A549 (cell line): ENCODE results near the gene MED13L. TPM values are rescaled to one million over a fixed set of nuclear protein-coding genes. Genes with fewer than 3 reads are reported as not detected.

Experiments
- ATAC-seq, 2 experiments: fragments of 200-7000 bp in 1 of 2; fragments of >200 bp in 1 of 2; cut with Nextera tagmentation in 1 of 2; cut with Tn5 transposase in 1 of 2; 3 replicates each; pipeline versions ENCODE4 v1.8.0 to v1.9.1; 2018 to 2020; ENCODE audit warnings: mild to moderate bottlenecking in 1 of 2, moderate library complexity in 1 of 2
- CTCF ChIA-PET: fragments of 300-600 bp; sonication (Branson Sonifier 250); formaldehyde crosslinking; extraction: SDS; loops from one replicate; lab custom pipeline; 2021; ENCODE audit warnings: antibody characterized with exemption, inconsistent platforms; lab: Yijun Ruan, JAX
- POLR2A ChIA-PET: fragments of 350-600 bp; formaldehyde crosslinking; extraction: SDS; loops from one replicate; lab custom pipeline; 2021; ENCODE audit warnings: antibody characterized with exemption, inconsistent platforms; lab: Yijun Ruan, JAX
- DNase-seq, 2 experiments: peaks; one replicate each; pipeline versions ENCODE4 v3.0.0 to v3.0.0-alpha.2; 2011 to 2016; ENCODE audit warnings: low read depth in 1 of 2, low spot score in 1 of 2
- FAIRE-seq: peaks from 2 replicates; lab custom pipeline; 2011; peaks lifted over from hg19 to GRCh38; lab: Jason Lieb, UNC
- H3K27ac ChIP-seq, 2 experiments: fragments of >200 bp; sonication (Bioruptor Twin); formaldehyde crosslinking; 3 replicates each; pipeline ENCODE4 v1.5.1; 2016 to 2017
- H3K4me1 ChIP-seq: fragments of >200 bp; sonication (Bioruptor Twin); formaldehyde crosslinking; 3 replicates; pipeline ENCODE4 v1.6.1; 2016
- H3K4me2 ChIP-seq: fragments of >200 bp; sonication (Bioruptor Twin); formaldehyde crosslinking; 3 replicates; pipeline ENCODE4 v1.6.1; 2016
- H3K4me3 ChIP-seq: fragments of >200 bp; sonication (Bioruptor Twin); formaldehyde crosslinking; 3 replicates; pipeline ENCODE4 v1.5.1; 2016
- H3K9me3 ChIP-seq: fragments of >200 bp; sonication (Bioruptor Twin); formaldehyde crosslinking; 3 replicates; pipeline ENCODE4 v1.6.1; 2016
- CBX2 ChIP-seq: fragments of 200-600 bp; sonication (generic); IDR thresholded peaks from 2 replicates; pipeline ENCODE4 v1.6.1; 2016; ENCODE audit warnings: low read depth, mild to moderate bottlenecking, borderline replicate concordance
- CEBPB ChIP-seq, 2 experiments: fragments of >200 bp in 1 of 2; sonication (Bioruptor Twin) in 1 of 2; formaldehyde crosslinking in 1 of 2; IDR thresholded peaks; 2 replicates each; pipeline ENCODE4 v1.6.1; 2012 to 2016
- CHD2 ChIP-seq: fragments of 150-350 bp; IDR thresholded peaks from 2 replicates; pipeline ENCODE4 v1.6.1; 2014; ENCODE audit warnings: low read length; ENCODE audit not compliant: partially characterized antibody
- CHD4 ChIP-seq: fragments of 200-600 bp; sonication (generic); IDR thresholded peaks from 2 replicates; pipeline ENCODE4 v1.6.1; 2016; ENCODE audit warnings: antibody characterized with exemption, mild to moderate bottlenecking, borderline replicate concordance
- EHF ChIP-seq: fragments of 250-450 bp; sonication (Bioruptor Pico); IDR thresholded peaks from 2 replicates; pipeline ENCODE4 v1.5.0; 2020; ENCODE audit warnings: mild to moderate bottlenecking
- FOXS1 ChIP-seq: fragments of 250-450 bp; sonication (Bioruptor Pico); IDR thresholded peaks from 2 replicates; pipeline ENCODE4 v1.5.0; 2020; ENCODE audit warnings: mild to moderate bottlenecking, moderate library complexity
- HDAC2 ChIP-seq: fragments of 200-600 bp; sonication (generic); IDR thresholded peaks from 2 replicates; pipeline ENCODE4 v1.6.1; 2016
- HEYL ChIP-seq: fragments of 250-450 bp; sonication (Bioruptor Pico); IDR thresholded peaks from 2 replicates; pipeline ENCODE4 v1.8.0; 2021; ENCODE audit warnings: mild to moderate bottlenecking, moderate library complexity
- HOXB13 ChIP-seq: fragments of 250-450 bp; sonication (Bioruptor Pico); IDR thresholded peaks from 2 replicates; pipeline ENCODE4 v1.5.0; 2020; ENCODE audit warnings: low read depth, mild to moderate bottlenecking, moderate library complexity
- HOXB5 ChIP-seq: fragments of 250-450 bp; sonication (Bioruptor Pico); IDR thresholded peaks from 2 replicates; pipeline ENCODE4 v1.5.0; 2020; ENCODE audit warnings: mild to moderate bottlenecking, moderate library complexity
- JUN ChIP-seq, 2 experiments: fragments of >200 bp; sonication (Bioruptor Twin); formaldehyde crosslinking; IDR thresholded peaks; 2 replicates in 1 of 2; 3 replicates in 1 of 2; pipeline ENCODE4 v1.6.1; 2016 to 2017
- MAFK ChIP-seq: fragments of 450-650 bp; IDR thresholded peaks from 2 replicates; pipeline ENCODE4 v1.6.1; 2014; ENCODE audit not compliant: partially characterized antibody
- MAZ ChIP-seq: fragments of 150-350 bp; IDR thresholded peaks from 2 replicates; pipeline ENCODE4 v1.6.1; 2014; ENCODE audit warnings: antibody characterized with exemption, low read depth, low read length, borderline replicate concordance
- NFE2L2 ChIP-seq: fragments of 150-350 bp; conservative IDR thresholded peaks from 2 replicates; pipeline ENCODE4 v1.6.1; 2014; ENCODE audit warnings: low read length
- NPAS2 ChIP-seq: fragments of 250-450 bp; sonication (Bioruptor Pico); IDR thresholded peaks from 2 replicates; pipeline ENCODE4 v1.8.0; 2022; ENCODE audit warnings: mild to moderate bottlenecking, moderate library complexity, borderline replicate concordance
- NR3C1 ChIP-seq: fragments of >200 bp; sonication (Bioruptor Twin); formaldehyde crosslinking; IDR thresholded peaks from 3 replicates; pipeline ENCODE4 v1.6.1; 2017
- PBX3 ChIP-seq: IDR thresholded peaks from 2 replicates; pipeline ENCODE4 v1.6.1; 2012
- PHF8 ChIP-seq: fragments of 200-600 bp; sonication (generic); IDR thresholded peaks from 2 replicates; pipeline ENCODE4 v1.6.1; 2016; ENCODE audit warnings: low read depth, mild to moderate bottlenecking, antibody characterized with exemption, moderate library complexity, borderline replicate concordance
- RAD21 ChIP-seq, 2 experiments: fragments of >200 bp in 1 of 2; sonication (Bioruptor Twin) in 1 of 2; formaldehyde crosslinking in 1 of 2; IDR thresholded peaks in 1 of 2; conservative IDR thresholded peaks in 1 of 2; 2 replicates in 1 of 2; 3 replicates in 1 of 2; pipeline ENCODE4 v1.6.1; 2012 to 2018; ENCODE audit warnings: inconsistent platforms in 1 of 2
- RCOR1 ChIP-seq: fragments of 150-350 bp; IDR thresholded peaks from 2 replicates; pipeline ENCODE4 v1.6.1; 2014; ENCODE audit warnings: antibody characterized with exemption, low read length, low read depth
- RFX5 ChIP-seq: fragments of 450-650 bp; IDR thresholded peaks from 2 replicates; pipeline ENCODE4 v1.7.1; 2014; ENCODE audit warnings: antibody characterized with exemption, mild to moderate bottlenecking, moderate library complexity
- RNF2 ChIP-seq: fragments of 200-600 bp; sonication (generic); IDR thresholded peaks from 2 replicates; pipeline ENCODE4 v1.6.1; 2016; ENCODE audit warnings: low read depth, mild to moderate bottlenecking, antibody characterized with exemption, moderate library complexity, borderline replicate concordance
- TFCP2L1 ChIP-seq: fragments of 250-450 bp; sonication (Bioruptor Pico); IDR thresholded peaks from 2 replicates; pipeline ENCODE4 v1.5.0; 2021; ENCODE audit warnings: mild to moderate bottlenecking
- TP53 ChIP-seq: fragments of 250-450 bp; sonication (Bioruptor Pico); IDR thresholded peaks from 2 replicates; pipeline ENCODE4 v1.5.0; 2021; ENCODE audit warnings: mild to moderate bottlenecking, moderate library complexity
- ZNF302 ChIP-seq: fragments of 250-450 bp; sonication (Bioruptor Pico); IDR thresholded peaks from 2 replicates; pipeline ENCODE4 v1.9.0; 2021; ENCODE audit warnings: inconsistent platforms, mild to moderate bottlenecking, moderate library complexity
- ZSCAN20 ChIP-seq: fragments of 250-450 bp; sonication (Bioruptor Pico); IDR thresholded peaks from 2 replicates; pipeline ENCODE4 v1.8.0; 2022; ENCODE audit warnings: mild to moderate bottlenecking, moderate library complexity
- WGBS: methylation state at CpG from one replicate; pipeline ENCODE4 v1.1.6; 2017; ENCODE audit errors: missing lambda C conversion rate; 5-methylcytosine and 5-hydroxymethylcytosine counted together
- polyA plus RNA-seq, 4 experiments: library from polyadenylated mRNA; depleted of rRNA in 3 of 4; stranded (reverse); fragments of >200 nt; fragmentation: RNase III in 1 of 4; extraction: RNeasy Plus Mini Kit Qiagen cat#74134 plus additional on column Dnase treatment in 1 of 4; gene quantifications; 2 replicates in 3 of 4; 3 replicates in 1 of 4; pipeline ENCODE4 v1.2.3, GENCODE V29; 2011 to 2017
- TF ChIP-seq, protein P1 (sequence below): fragments of 250-450 bp; sonication (Bioruptor Pico); IDR thresholded peaks from 2 replicates; pipeline ENCODE4 v1.5.0; 2020; ENCODE audit warnings: low read depth, mild to moderate bottlenecking, moderate library complexity
- TF ChIP-seq, protein P2 (sequence below): fragments of >200 bp; sonication (Bioruptor Twin); formaldehyde crosslinking; IDR thresholded peaks from 3 replicates; pipeline ENCODE4 v1.6.1; 2016
- TF ChIP-seq, protein P3 (sequence below): fragments of 150-350 bp; IDR thresholded peaks from 2 replicates; pipeline ENCODE4 v1.6.1; 2014; ENCODE audit warnings: low read depth, mild to moderate bottlenecking, low read length
- TF ChIP-seq, protein P4 (sequence below): fragments of 450-650 bp; IDR thresholded peaks from 2 replicates; pipeline ENCODE4 v1.6.1; 2014; ENCODE audit warnings: antibody characterized with exemption

The MED13L gene
- polyA plus RNA-seq, 2 of the 4 experiments (the other 2 are of a cell fraction) = 23.2 to 134 TPM

GRCh38 chr12:116196752-116197718 lies 80.5 kb downstream of the MED13L start:
- WGBS = 83% methylated on average over 14 of the region's 14 CpGs
- TF ChIP-seq RNF2 = no peak
- TF ChIP-seq HDAC2 = no peak
- no peak for TF ChIP-seq ZNF302 (CRISPR knock-in tag)
- TF ChIP-seq PBX3 = no peak
- TF ChIP-seq CEBPB (IDR thresholded peaks at IDR 0.05) = no peak
- TF ChIP-seq, protein P1, sequence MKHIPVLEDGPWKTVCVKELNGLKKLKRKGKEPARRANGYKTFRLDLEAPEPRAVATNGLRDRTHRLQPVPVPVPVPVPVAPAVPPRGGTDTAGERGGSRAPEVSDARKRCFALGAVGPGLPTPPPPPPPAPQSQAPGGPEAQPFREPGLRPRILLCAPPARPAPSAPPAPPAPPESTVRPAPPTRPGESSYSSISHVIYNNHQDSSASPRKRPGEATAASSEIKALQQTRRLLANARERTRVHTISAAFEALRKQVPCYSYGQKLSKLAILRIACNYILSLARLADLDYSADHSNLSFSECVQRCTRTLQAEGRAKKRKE = no peak
- no peak for TF ChIP-seq EHF (CRISPR knock-in tag)
- no peak for TF ChIP-seq ZSCAN20 (CRISPR knock-in tag)
- no peak for TF ChIP-seq HOXB5 (CRISPR knock-in tag)
- TF ChIP-seq PHF8 = no peak
- TF ChIP-seq, protein P2, sequence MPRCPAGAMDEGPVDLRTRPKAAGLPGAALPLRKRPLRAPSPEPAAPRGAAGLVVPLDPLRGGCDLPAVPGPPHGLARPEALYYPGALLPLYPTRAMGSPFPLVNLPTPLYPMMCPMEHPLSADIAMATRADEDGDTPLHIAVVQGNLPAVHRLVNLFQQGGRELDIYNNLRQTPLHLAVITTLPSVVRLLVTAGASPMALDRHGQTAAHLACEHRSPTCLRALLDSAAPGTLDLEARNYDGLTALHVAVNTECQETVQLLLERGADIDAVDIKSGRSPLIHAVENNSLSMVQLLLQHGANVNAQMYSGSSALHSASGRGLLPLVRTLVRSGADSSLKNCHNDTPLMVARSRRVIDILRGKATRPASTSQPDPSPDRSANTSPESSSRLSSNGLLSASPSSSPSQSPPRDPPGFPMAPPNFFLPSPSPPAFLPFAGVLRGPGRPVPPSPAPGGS = no peak
- TF ChIP-seq MAZ = no peak
- TF ChIP-seq RAD21 (conservative IDR thresholded peaks at IDR 0.05 in 1 of 2, IDR thresholded peaks at IDR 0.05 in 1 of 2) = no peak
- TF ChIP-seq TFCP2L1 (CRISPR knock-in tag) = no peak
- TF ChIP-seq TP53 = no peak
- no peak for TF ChIP-seq NPAS2 (CRISPR knock-in tag)
- TF ChIP-seq NR3C1 = no peak
- no peak for TF ChIP-seq CHD4
- TF ChIP-seq JUN (IDR thresholded peaks at IDR 0.05) = no peak
- ChIA-PET POLR2A (no interaction called here), CTCF (interaction anchor here (0.6 to 1.6 kb wide), 2 partner anchors 39 to 693 kb away, joined by 3 to 4 read pairs; no protein-coding TSS in a partner anchor)
- Histone ChIP-seq H3K9me3 (no peaks in the 10 kb centered on the region), H3K4me3 (no peak overlapping the region), H3K4me1 (peaks cover 60% of the 10 kb centered on the region), H3K27ac (no peak overlapping the region), H3K4me2 (no peak overlapping the region)
- peak in 1 of 2 experiments; percentile 65; a peak in 3 of 6 replicates for ATAC-seq
- no peak for FAIRE-seq
- no peak for DNase-seq

- H3K9me3 ChIP-seq = no peaks in the 10 kb centered on the region
- H3K4me2 ChIP-seq = no peak overlapping the region
- POLR2A ChIA-PET = no interaction called here
- 76% methylated on average over 3 of the region's 3 CpGs for WGBS
- no peak overlapping the region for H3K4me3 ChIP-seq
- FAIRE-seq = peak; percentile 54
- CTCF ChIA-PET = interaction anchor here (1.2 kb wide), 1 partner anchor 513 kb away, joined by 3 read pairs; no protein-coding TSS in a partner anchor
- DNase-seq = no peak
- ATAC-seq = no peak
- peaks cover 53% of the 10 kb centered on the region for H3K4me1 ChIP-seq
- TF ChIP-seq, protein P3, sequence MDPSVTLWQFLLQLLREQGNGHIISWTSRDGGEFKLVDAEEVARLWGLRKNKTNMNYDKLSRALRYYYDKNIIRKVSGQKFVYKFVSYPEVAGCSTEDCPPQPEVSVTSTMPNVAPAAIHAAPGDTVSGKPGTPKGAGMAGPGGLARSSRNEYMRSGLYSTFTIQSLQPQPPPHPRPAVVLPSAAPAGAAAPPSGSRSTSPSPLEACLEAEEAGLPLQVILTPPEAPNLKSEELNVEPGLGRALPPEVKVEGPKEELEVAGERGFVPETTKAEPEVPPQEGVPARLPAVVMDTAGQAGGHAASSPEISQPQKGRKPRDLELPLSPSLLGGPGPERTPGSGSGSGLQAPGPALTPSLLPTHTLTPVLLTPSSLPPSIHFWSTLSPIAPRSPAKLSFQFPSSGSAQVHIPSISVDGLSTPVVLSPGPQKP = no peak
- TF ChIP-seq CEBPB (IDR thresholded peaks at IDR 0.05) = no peak
- TF ChIP-seq HEYL (CRISPR knock-in tag) = no peak
- TF ChIP-seq, protein P4, sequence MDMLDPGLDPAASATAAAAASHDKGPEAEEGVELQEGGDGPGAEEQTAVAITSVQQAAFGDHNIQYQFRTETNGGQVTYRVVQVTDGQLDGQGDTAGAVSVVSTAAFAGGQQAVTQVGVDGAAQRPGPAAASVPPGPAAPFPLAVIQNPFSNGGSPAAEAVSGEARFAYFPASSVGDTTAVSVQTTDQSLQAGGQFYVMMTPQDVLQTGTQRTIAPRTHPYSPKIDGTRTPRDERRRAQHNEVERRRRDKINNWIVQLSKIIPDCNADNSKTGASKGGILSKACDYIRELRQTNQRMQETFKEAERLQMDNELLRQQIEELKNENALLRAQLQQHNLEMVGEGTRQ = no peak
- no peak for TF ChIP-seq MAFK
- no peak for TF ChIP-seq NFE2L2
- TF ChIP-seq HOXB5 (CRISPR knock-in tag) = no peak
- no peak for TF ChIP-seq CBX2
- TF ChIP-seq EHF (CRISPR knock-in tag) = no peak
- no peak for TF ChIP-seq RNF2
- no peak for TF ChIP-seq TP53
- TF ChIP-seq HDAC2 = no peak
- TF ChIP-seq FOXS1 (CRISPR knock-in tag) = no peak
- TF ChIP-seq CHD2 = no peak
- no peak for TF ChIP-seq NR3C1
- TF ChIP-seq RFX5 = no peak
- no peak for TF ChIP-seq RCOR1
- no peak for TF ChIP-seq HOXB13
- no peak overlapping the region for H3K27ac ChIP-seq
Measured at GRCh38 chr12:116196226-116196625, 81.3 kb downstream of the MED13L start.
